ENCODE measurements around the gene MUC3A. TPM values are rescaled to one million over a fixed set of nuclear protein-coding genes. Genes with fewer than 3 reads are reported as not detected.
A peak's percentile ranks its signal among the peaks of the same experiment; 100 is the strongest.

Gene MUC3A
- total and polyA plus RNA-seq, 2 of the 13 experiments (the other 11 are each of a cell fraction or from before 2014, with no cell fraction given): 0.01 TPM; not detected in 1

GRCh38 chr7:100942045-100942774 lies 7.1 kb upstream of the MUC3A start (continued):
- TF ChIP-seq, protein P1, sequence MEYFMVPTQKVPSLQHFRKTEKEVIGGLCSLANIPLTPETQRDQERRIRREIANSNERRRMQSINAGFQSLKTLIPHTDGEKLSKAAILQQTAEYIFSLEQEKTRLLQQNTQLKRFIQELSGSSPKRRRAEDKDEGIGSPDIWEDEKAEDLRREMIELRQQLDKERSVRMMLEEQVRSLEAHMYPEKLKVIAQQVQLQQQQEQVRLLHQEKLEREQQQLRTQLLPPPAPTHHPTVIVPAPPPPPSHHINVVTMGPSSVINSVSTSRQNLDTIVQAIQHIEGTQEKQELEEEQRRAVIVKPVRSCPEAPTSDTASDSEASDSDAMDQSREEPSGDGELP (IDR thresholded peaks at IDR 0.05; ENCODE audit: borderline replicate concordance, low read depth): peak; percentile 14; the same call in 1 of the 2 replicates
- TF ChIP-seq FOSL2 (CRISPR knock-in tag; IDR thresholded peaks at IDR 0.05) (peak; percentile 13; the same call in 1 of the 2 replicates), FOXP4 (CRISPR knock-in tag; IDR thresholded peaks at IDR 0.05) (0 out of 2 replicates have a peak, but pooled peaks have one; percentile 11), XBP1 (CRISPR knock-in tag; IDR thresholded peaks at IDR 0.05) (no peak), ZNF546 (CRISPR knock-in tag; conservative IDR thresholded peaks at IDR 0.05) (no peak), NR1H2 (CRISPR knock-in tag; IDR thresholded peaks at IDR 0.05; ENCODE audit: borderline replicate concordance, low read depth) (no peak), ZIK1 (CRISPR knock-in tag; IDR thresholded peaks at IDR 0.05; ENCODE audit: borderline replicate concordance, low read depth) (no peak), SP1 (IDR thresholded peaks at IDR 0.05) (no peak), SP1 (CRISPR knock-in tag; IDR thresholded peaks at IDR 0.05) (no peak), SOX6 (IDR thresholded peaks at IDR 0.05) (no peak), SOX6 (CRISPR knock-in tag; IDR thresholded peaks at IDR 0.05) (peak; percentile 67), BCL6 (CRISPR knock-in tag; IDR thresholded peaks at IDR 0.05) (peak; percentile 29; the same call in 1 of the 2 replicates), SALL1 (CRISPR knock-in tag; IDR thresholded peaks at IDR 0.05) (peak; percentile 54; the same call in 1 of the 2 replicates), GATAD2A (CRISPR knock-in tag; IDR thresholded peaks at IDR 0.05) (peak; percentile 48), RARA (CRISPR knock-in tag; IDR thresholded peaks at IDR 0.05) (peak; percentile 12; the same call in 1 of the 2 replicates), CEBPG (CRISPR knock-in tag; IDR thresholded peaks at IDR 0.05) (peak; percentile 86), ZNF629 (CRISPR knock-in tag; conservative IDR thresholded peaks at IDR 0.05) (peak; percentile 31), DMAP1 (CRISPR knock-in tag; IDR thresholded peaks at IDR 0.05) (no peak), ZNF441 (CRISPR knock-in tag; IDR thresholded peaks at IDR 0.05; ENCODE audit: borderline replicate concordance) (no peak), ARID5B (CRISPR knock-in tag; IDR thresholded peaks at IDR 0.05) (peak; percentile 62; the same call in 1 of the 2 replicates), THAP11 (CRISPR knock-in tag; IDR thresholded peaks at IDR 0.05) (no peak), ZNF776 (CRISPR knock-in tag; IDR thresholded peaks at IDR 0.05) (no peak), ZNF660 (CRISPR knock-in tag; IDR thresholded peaks at IDR 0.05; ENCODE audit: borderline replicate concordance, low read depth) (no peak)
- TF ChIP-seq, protein P2, sequence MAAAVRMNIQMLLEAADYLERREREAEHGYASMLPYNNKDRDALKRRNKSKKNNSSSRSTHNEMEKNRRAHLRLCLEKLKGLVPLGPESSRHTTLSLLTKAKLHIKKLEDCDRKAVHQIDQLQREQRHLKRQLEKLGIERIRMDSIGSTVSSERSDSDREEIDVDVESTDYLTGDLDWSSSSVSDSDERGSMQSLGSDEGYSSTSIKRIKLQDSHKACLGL (CRISPR knock-in tag; IDR thresholded peaks at IDR 0.05): no peak
- TF ChIP-seq, protein P3, sequence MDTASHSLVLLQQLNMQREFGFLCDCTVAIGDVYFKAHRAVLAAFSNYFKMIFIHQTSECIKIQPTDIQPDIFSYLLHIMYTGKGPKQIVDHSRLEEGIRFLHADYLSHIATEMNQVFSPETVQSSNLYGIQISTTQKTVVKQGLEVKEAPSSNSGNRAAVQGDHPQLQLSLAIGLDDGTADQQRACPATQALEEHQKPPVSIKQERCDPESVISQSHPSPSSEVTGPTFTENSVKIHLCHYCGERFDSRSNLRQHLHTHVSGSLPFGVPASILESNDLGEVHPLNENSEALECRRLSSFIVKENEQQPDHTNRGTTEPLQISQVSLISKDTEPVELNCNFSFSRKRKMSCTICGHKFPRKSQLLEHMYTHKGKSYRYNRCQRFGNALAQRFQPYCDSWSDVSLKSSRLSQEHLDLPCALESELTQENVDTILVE (CRISPR knock-in tag; IDR thresholded peaks at IDR 0.05): no peak

All from HepG2 (cell line).